Neural cell (in vitro differentiated cells): ENCODE data around the gene DIP2C. TPM values are rescaled to one million over a fixed set of nuclear protein-coding genes. Genes with fewer than 3 reads are reported as not detected.

Source experiments
- H2AFZ ChIP-seq: fragments of 200-600, 300-800 bp; sonication (generic), shearing (Covaris generic); 2 replicates; pipeline ENCODE4 v1.6.0; 2014; ENCODE audit warnings: low read depth, mild to moderate bottlenecking, antibody characterized with exemption, low read length, moderate library complexity
- H3F3A ChIP-seq: fragments of 200-600 bp; shearing (Covaris generic); 2 replicates; pipeline ENCODE4 v1.6.1; 2016; ENCODE audit warnings: mild to moderate bottlenecking, moderate library complexity, mixed read lengths, antibody characterized with exemption, low read length; ENCODE audit not compliant: insufficient read depth, poor library complexity, severe bottlenecking
- H3K27ac ChIP-seq: fragments of 200-600, 300-800 bp; sonication (generic), shearing (Covaris generic); 2 replicates; pipeline ENCODE4 v1.5.1; 2014; ENCODE audit warnings: mild to moderate bottlenecking, low read length, moderate library complexity
- H3K27me3 ChIP-seq: fragments of 300-800, 200-600 bp; sonication (generic), shearing (Covaris generic); 2 replicates; pipeline ENCODE4 v1.6.0; 2014; ENCODE audit warnings: mild to moderate bottlenecking, low read depth, low read length, moderate library complexity; ENCODE audit not compliant: insufficient read depth
- H3K36me3 ChIP-seq: fragments of 300-800, 200-600 bp; sonication (generic), shearing (Covaris generic); 2 replicates; pipeline ENCODE4 v1.5.1; 2014; ENCODE audit warnings: mild to moderate bottlenecking, antibody characterized with exemption, low read length, moderate library complexity; ENCODE audit not compliant: insufficient read depth
- H3K4me2 ChIP-seq: fragments of 300-800, 200-600 bp; sonication (generic), shearing (Covaris generic); 2 replicates; pipeline ENCODE4 v1.6.0; 2014; ENCODE audit warnings: mild to moderate bottlenecking, low read length
- H3K4me3 ChIP-seq: fragments of 300-800, 200-600 bp; sonication (generic), shearing (Covaris generic); 2 replicates; pipeline ENCODE4 v1.5.1; 2014; ENCODE audit warnings: mild to moderate bottlenecking, low read length, moderate library complexity
- H3K79me2 ChIP-seq: fragments of 200-600 bp; shearing (Covaris generic); replicated peaks from 2 replicates; pipeline ENCODE4 v1.6.0; 2014; ENCODE audit warnings: mild to moderate bottlenecking, low read length, moderate library complexity; ENCODE audit not compliant: insufficient read depth
- H3K9ac ChIP-seq: fragments of 300-800, 200-600 bp; sonication (generic), shearing (Covaris generic); 2 replicates; pipeline ENCODE4 v1.6.1; 2016; ENCODE audit warnings: mild to moderate bottlenecking, low read length, mixed read lengths
- H3K9me2 ChIP-seq: fragments of 200-600 bp; shearing (Covaris generic); 2 replicates; pipeline ENCODE4 v1.6.1; 2016; ENCODE audit warnings: mild to moderate bottlenecking, low read length, mixed read lengths; ENCODE audit not compliant: insufficient read depth
- H3K9me3 ChIP-seq: fragments of 200-600, 300-800 bp; sonication (generic), shearing (Covaris generic); 2 replicates; pipeline ENCODE4 v1.6.1; 2016; ENCODE audit warnings: mild to moderate bottlenecking, mixed run types, low read length, moderate library complexity, mixed read lengths
- H4K20me1 ChIP-seq: fragments of 200-600 bp; shearing (Covaris generic); 2 replicates; pipeline ENCODE4 v1.6.1; 2016; ENCODE audit warnings: mild to moderate bottlenecking, mixed run types; ENCODE audit not compliant: insufficient read depth
- EP300 ChIP-seq: fragments of 450-650 bp; conservative IDR thresholded peaks from 2 replicates; pipeline ENCODE4 v1.6.1; 2014; ENCODE audit warnings: antibody characterized with exemption, mild to moderate bottlenecking, moderate library complexity; ENCODE audit not compliant: poor library complexity, severe bottlenecking
- EZH2 ChIP-seq: fragments of 200-600, 300-800 bp; shearing (Covaris generic), sonication (generic); IDR thresholded peaks from 2 replicates; pipeline ENCODE4 v1.6.1; 2014; ENCODE audit warnings: antibody characterized with exemption, low read length, borderline replicate concordance, mild to moderate bottlenecking; ENCODE audit not compliant: insufficient read depth, poor library complexity, severe bottlenecking
- MXI1 ChIP-seq: fragments of 450-650 bp; conservative IDR thresholded peaks from 2 replicates; pipeline ENCODE4 v1.6.1; 2014; ENCODE audit warnings: antibody characterized with exemption, mild to moderate bottlenecking; ENCODE audit not compliant: poor library complexity, severe bottlenecking
- POLR2AphosphoS5 ChIP-seq: IDR thresholded peaks from 2 replicates; pipeline ENCODE4 v1.6.1; 2012
- RAD21 ChIP-seq: fragments of 450-650 bp; conservative IDR thresholded peaks from 2 replicates; pipeline ENCODE4 v1.6.1; 2014; ENCODE audit warnings: antibody characterized with exemption, mild to moderate bottlenecking, moderate library complexity
- REST ChIP-seq: IDR thresholded peaks from 2 replicates; pipeline ENCODE4 v1.6.1; 2012; ENCODE audit warnings: borderline replicate concordance
- SMC3 ChIP-seq: fragments of 450-650 bp; conservative IDR thresholded peaks from 2 replicates; pipeline ENCODE4 v1.6.1; 2014; ENCODE audit warnings: antibody characterized with exemption, mild to moderate bottlenecking, moderate library complexity; ENCODE audit not compliant: poor library complexity
- TAF1 ChIP-seq: IDR thresholded peaks from 2 replicates; pipeline ENCODE4 v1.6.1; 2012; ENCODE audit warnings: low read depth
- polyA plus RNA-seq: library from polyadenylated mRNA; depleted of rRNA; stranded (reverse); fragments of >200 nt; gene quantifications from 2 replicates; pipeline ENCODE4 v1.2.3, GENCODE V29; 2014
- TF ChIP-seq, protein P1 (sequence below): fragments of 450-650 bp; IDR thresholded peaks from 2 replicates; pipeline ENCODE4 v1.5.1; 2014; ENCODE audit warnings: antibody characterized with exemption, mild to moderate bottlenecking, moderate library complexity; ENCODE audit not compliant: poor library complexity, severe bottlenecking

The DIP2C gene
- polyA plus RNA-seq, 1 donor from 2014 or later: 24.1 TPM

GRCh38 chr10:641149-642010, 48.1 kb downstream of the DIP2C start:
- Histone ChIP-seq H4K20me1 (peaks cover 19% of the 10 kb centered on the region), H3K27ac (no peak overlapping the region), H3F3A (no peaks in the 10 kb centered on the region), H3K4me3 (no peak overlapping the region), H3K27me3 (no peaks in the 10 kb centered on the region), H3K9me3 (peaks cover 3% of the 10 kb centered on the region), H3K9me2 (no peaks in the 10 kb centered on the region), H3K36me3 (no peaks in the 10 kb centered on the region), H3K4me2 (no peak overlapping the region), H3K79me2 (peaks cover 76% of the 10 kb centered on the region), H2AFZ (no peak overlapping the region), H3K9ac (no peak overlapping the region)
- no peak for TF ChIP-seq RAD21
- TF ChIP-seq SMC3: no peak
- no peak for TF ChIP-seq POLR2AphosphoS5
- TF ChIP-seq, protein P1, sequence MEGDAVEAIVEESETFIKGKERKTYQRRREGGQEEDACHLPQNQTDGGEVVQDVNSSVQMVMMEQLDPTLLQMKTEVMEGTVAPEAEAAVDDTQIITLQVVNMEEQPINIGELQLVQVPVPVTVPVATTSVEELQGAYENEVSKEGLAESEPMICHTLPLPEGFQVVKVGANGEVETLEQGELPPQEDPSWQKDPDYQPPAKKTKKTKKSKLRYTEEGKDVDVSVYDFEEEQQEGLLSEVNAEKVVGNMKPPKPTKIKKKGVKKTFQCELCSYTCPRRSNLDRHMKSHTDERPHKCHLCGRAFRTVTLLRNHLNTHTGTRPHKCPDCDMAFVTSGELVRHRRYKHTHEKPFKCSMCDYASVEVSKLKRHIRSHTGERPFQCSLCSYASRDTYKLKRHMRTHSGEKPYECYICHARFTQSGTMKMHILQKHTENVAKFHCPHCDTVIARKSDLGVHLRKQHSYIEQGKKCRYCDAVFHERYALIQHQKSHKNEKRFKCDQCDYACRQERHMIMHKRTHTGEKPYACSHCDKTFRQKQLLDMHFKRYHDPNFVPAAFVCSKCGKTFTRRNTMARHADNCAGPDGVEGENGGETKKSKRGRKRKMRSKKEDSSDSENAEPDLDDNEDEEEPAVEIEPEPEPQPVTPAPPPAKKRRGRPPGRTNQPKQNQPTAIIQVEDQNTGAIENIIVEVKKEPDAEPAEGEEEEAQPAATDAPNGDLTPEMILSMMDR: no peak
- no peak for TF ChIP-seq MXI1
- no peak for TF ChIP-seq TAF1

- H3K4me2 ChIP-seq: no peak overlapping the region
- H3K4me3 ChIP-seq: no peak overlapping the region
- no peaks in the 10 kb centered on the region for H3F3A ChIP-seq
- H3K79me2 ChIP-seq: peaks cover 82% of the 10 kb centered on the region
- H3K27me3 ChIP-seq: no peaks in the 10 kb centered on the region
- peaks cover 15% of the 10 kb centered on the region for H4K20me1 ChIP-seq
- TF ChIP-seq, protein P1: no peak
- TF ChIP-seq TAF1 (no peak), SMC3 (no peak), EZH2 (no peak), EP300 (no peak), RAD21 (no peak), MXI1 (no peak), POLR2AphosphoS5 (no peak), REST (no peak)
- H3K36me3 ChIP-seq: no peaks in the 10 kb centered on the region
- no peaks in the 10 kb centered on the region for H3K9me2 ChIP-seq
- H3K27ac ChIP-seq: no peak overlapping the region
- no peak overlapping the region for H2AFZ ChIP-seq
- H3K9me3 ChIP-seq: peaks cover 3% of the 10 kb centered on the region
- no peak overlapping the region for H3K9ac ChIP-seq
These were observed 48.8 kb downstream of the DIP2C start for GRCh38 chr10:640673-641045.
